ENCODE results near the gene PGP. TPM values are rescaled to one million over a fixed set of nuclear protein-coding genes. Genes with fewer than 3 reads are reported as not detected.

The PGP gene
- total RNA-seq, 1 donor from 2014 or later, result 29.3 TPM

DNA sequence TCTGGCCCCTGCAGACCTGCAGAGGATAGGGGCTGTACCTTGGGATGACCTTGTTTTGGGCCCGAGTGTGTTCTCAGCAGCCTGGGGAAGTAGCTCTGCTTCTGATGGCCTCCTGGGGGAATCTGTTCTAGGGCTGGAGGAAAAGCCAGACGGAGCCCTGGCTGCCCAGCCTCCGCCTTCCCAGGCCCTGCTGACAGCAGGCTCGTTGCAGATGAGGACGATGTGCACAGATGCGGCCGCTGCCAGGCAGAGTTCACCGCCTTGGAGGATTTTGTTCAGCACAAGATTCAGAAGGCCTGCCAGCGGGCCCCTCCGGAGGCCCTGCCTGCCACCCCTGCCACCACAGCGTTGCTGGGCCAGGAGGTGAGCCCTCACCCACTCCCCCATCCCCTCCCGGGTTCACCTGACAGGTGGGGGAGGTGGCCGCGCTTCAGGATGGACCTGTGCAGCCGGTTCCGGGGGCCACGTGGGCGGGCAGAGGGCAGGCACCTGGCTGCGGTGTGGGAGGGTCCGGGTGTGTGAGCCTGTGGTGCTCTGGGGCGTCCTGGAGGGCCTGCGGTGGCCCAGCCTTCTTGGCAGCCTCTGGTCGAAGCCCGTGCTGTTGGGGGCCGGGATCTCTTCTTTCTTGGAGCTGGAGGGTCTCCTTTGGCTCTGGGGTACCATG lies 13.7 kb upstream of the PGP start:
- TF ChIP-seq, protein P1, sequence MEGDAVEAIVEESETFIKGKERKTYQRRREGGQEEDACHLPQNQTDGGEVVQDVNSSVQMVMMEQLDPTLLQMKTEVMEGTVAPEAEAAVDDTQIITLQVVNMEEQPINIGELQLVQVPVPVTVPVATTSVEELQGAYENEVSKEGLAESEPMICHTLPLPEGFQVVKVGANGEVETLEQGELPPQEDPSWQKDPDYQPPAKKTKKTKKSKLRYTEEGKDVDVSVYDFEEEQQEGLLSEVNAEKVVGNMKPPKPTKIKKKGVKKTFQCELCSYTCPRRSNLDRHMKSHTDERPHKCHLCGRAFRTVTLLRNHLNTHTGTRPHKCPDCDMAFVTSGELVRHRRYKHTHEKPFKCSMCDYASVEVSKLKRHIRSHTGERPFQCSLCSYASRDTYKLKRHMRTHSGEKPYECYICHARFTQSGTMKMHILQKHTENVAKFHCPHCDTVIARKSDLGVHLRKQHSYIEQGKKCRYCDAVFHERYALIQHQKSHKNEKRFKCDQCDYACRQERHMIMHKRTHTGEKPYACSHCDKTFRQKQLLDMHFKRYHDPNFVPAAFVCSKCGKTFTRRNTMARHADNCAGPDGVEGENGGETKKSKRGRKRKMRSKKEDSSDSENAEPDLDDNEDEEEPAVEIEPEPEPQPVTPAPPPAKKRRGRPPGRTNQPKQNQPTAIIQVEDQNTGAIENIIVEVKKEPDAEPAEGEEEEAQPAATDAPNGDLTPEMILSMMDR (conservative IDR thresholded peaks at IDR 0.05; ENCODE audit: low read depth, low read length), result no peak
- no peak overlapping the region for H3K4me3 ChIP-seq (ENCODE audit: low read depth, low read length)
- no peak for DNase-seq (ENCODE audit: low read depth)

DNA sequence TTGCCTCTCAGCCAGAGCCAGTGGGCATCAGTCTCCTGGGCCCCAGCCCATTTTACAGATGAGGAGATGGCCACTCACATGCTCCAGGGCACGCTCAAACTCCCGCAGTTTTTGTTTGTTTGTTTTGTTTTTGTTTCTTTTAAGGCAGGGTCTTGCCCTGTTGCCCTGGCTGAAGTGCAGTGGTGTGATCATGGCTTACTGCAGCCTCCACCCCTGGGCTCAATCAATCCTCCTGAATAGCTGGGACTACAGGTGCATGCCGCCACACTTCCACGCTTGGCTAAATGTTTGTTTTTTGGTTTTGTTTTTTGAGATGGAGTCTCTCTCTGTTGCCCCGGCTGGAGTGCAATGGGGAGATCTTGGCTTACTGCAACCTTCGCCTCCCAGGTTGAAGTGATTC lies 12.3 kb upstream of the PGP start:
- TF ChIP-seq, protein P1 (conservative IDR thresholded peaks at IDR 0.05; ENCODE audit: low read depth, low read length), result no peak
- no peak for DNase-seq (ENCODE audit: low read depth)
- H3K4me3 ChIP-seq (ENCODE audit: low read depth, low read length), result no peak overlapping the region

DNA sequence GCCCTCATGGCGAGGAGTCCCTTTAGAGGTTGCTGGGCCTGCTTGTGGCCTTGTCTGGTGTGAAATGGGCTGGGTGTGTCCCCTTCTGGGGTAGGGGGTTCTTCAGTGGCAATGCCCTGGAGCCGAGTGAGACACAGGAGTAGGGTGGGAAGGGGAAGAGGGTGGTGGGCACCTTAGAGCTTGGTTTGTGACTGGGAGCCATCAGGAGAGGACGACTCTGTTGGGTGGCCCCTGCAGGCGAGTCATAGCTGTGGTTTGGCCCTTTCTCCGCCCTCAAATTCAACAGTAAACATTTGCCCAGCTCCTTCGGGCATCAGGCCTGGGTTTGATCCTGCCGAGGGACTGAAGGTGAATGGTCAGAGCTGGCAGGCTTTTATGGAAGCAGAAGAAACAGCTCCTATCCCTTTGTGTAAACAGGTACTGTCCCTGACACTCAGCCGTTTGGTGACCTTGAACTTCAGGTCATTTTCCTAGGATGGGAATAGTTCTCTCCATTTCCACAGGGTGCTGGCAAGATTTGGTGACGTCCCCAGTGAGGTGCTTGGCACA lies 11.7 kb upstream of the PGP start:
- H3K4me3 ChIP-seq (ENCODE audit: low read depth, low read length), result no peak overlapping the region
- no peak for DNase-seq (ENCODE audit: low read depth)
- TF ChIP-seq, protein P1 (conservative IDR thresholded peaks at IDR 0.05; ENCODE audit: low read depth, low read length), result no peak

DNA sequence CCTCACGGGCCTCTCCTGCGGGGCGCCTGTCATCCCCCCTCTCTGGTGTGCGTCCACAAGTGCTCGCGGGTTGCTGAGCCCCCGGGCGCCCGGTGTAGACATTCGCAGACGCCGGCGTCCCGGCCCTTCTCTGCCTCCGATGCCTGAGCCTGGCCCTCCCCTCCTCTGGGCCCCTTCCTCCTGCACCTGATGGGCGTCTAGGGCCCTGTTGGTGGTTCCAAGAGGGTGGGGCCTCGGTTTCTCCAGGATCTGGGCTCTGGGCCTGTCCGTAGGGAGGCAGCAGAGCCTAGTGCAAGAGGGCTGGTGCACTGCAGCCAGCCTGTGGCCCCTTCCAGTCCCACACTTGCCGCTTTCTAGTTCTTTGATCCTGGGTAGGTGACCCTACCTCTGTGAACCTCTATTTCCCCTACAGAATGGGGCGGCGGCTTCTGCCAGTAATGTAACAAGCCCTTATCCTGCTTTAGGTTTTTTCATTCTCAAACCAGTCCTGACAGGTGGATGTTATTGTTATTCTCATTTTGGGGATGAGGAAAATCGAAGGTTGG lies 9.4 kb upstream of the PGP start:
- peak overlapping the region; percentile 97 for H3K4me3 ChIP-seq (ENCODE audit: low read depth, low read length)
- DNase-seq (ENCODE audit: low read depth), result no peak
- TF ChIP-seq, protein P1 (conservative IDR thresholded peaks at IDR 0.05; ENCODE audit: low read depth, low read length), result peak; percentile 32

DNA sequence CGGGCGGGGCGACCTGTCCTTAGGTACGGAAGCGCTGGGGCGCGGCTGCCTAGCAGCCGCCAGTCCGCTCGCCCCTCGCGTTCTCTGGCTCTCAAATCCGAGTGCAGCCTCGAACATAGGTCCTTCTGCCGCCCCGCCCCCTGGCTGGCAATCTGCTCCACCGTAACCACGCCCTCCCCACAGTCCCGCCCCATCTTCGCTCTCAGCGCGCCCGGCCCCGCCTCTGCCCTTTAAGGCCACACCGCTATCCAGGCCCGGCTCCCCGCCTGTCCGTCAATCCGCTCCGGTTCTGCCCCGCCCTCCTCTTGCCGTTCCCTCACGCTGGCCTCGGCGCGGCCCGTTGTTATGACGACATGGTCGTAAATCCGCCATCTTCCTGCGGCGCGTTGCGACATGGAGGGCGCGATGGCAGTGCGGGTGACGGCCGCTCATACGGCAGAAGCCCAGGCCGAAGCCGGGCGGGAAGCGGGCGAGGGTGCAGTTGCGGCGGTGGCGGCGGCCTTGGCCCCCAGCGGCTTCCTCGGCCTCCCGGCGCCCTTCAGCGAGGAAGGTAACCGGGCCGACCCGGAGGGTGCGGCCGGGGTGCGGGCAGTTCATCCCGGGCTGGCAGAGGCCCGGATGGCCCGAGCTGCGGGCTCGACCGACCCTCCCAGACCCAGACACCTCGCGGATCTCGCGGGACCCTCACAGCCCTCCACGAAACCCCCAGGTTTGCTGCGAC lies 8.7 kb upstream of the PGP start, which contains the start of gene E4F1:
Gene E4F1, plus strand, starts transcription at position 371 of the 721 bp plus-strand sequence. Its CDS starts 23 bp downstream, at position 394.
- TF ChIP-seq, protein P1 (conservative IDR thresholded peaks at IDR 0.05; ENCODE audit: low read depth, low read length), result no peak
- H3K4me3 ChIP-seq (ENCODE audit: low read depth, low read length), result peak within 1 kb of the TSS; percentile 97
- DNase-seq (ENCODE audit: low read depth), result peak; percentile 85

DNA sequence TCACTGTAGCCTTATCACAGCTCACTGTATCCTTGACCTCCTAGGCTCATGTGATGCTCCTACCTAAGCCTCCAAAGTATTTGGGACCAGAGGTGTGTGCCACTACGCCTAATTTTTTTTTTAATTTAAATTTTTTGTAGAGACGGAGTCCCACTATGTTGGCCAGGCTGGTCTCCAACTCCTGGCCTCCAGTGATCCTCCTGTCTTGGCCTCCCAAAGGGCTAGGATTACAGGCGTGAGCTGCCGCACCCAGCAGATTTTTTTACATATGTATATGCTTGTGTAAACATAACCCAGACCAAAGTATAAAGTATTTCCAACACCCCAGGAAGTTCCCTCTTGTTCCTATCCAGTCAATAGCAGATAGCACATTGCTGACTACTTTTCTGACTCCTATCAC lies 1.7 kb upstream of the PGP start:
- no peak overlapping the region for H3K4me3 ChIP-seq (ENCODE audit: low read depth, low read length)
- DNase-seq (ENCODE audit: low read depth), result no peak
- TF ChIP-seq, protein P1 (conservative IDR thresholded peaks at IDR 0.05; ENCODE audit: low read depth, low read length), result no peak
